BE2C (cell line): ENCODE results near the gene SMIM20.

Source experiments
- DNase-seq: peaks from one replicate; pipeline ENCODE4 v3.0.0-alpha.2; 2020
- H3K27me3 ChIP-seq: fragments of 250-450 bp; sonication (Bioruptor Pico); 2 replicates; pipeline ENCODE4 v1.5.1; 2020; ENCODE audit warnings: mild to moderate bottlenecking
- H3K36me3 ChIP-seq: fragments of 250-450 bp; sonication (Bioruptor Pico); 2 replicates; pipeline ENCODE4 v1.5.1; 2020; ENCODE audit warnings: mild to moderate bottlenecking
- H3K4me1 ChIP-seq: fragments of 250-450 bp; sonication (Bioruptor Pico); 2 replicates; pipeline ENCODE4 v1.5.1; 2020
- H3K4me3 ChIP-seq: 2 replicates; pipeline ENCODE4 v1.5.1; 2011; ENCODE audit warnings: low read depth, low read length
- H3K9me3 ChIP-seq: fragments of 250-450 bp; sonication (Bioruptor Pico); 2 replicates; pipeline ENCODE4 v1.5.1; 2020
- TF ChIP-seq, protein P1 (sequence below): IDR thresholded peaks from 2 replicates; pipeline ENCODE4 v1.5.1; 2012; ENCODE audit warnings: mild to moderate bottlenecking, low read depth, low read length

The SMIM20 gene

DNA sequence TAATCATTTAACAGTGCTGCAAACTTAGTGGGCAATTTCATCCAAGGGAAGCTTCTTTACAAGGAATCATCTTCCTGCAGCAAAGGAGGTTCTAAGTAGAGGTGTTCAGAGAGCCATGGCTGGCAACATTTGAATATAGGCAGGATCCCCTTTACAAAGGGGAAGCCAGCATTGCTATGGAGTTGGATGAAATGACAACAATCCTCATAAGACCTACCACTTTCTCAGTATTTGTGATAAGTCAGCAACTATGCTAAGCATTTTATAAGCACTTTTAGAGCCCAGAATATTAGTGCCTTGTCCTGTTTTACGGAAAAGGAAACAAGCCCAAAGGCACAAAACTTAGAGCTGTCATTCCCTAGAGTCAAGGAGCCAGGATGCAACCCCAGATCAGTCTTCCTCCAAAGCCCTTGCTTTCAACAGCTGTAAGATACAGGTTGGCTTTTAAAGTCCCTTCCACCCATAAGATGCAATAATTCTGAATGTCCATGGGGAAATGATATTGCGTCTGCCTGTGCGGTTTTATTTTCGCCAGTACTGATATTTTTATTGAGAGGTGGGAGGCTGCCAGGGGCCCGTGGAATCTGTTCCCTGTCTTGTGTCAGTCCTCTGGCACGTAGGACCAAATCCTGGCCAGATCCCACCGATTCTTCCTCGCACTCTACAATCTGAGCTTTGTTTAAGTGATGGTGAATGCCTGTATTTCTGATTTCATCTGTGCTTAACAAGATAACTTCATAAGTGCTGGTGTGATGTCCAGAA, 59.1 kb downstream of the SMIM20 start:
- DNase-seq, result no peak
- H3K4me1 ChIP-seq, result no peaks in the 10 kb centered on the region
- no peaks in the 10 kb centered on the region for H3K27me3 ChIP-seq
- no peaks in the 10 kb centered on the region for H3K36me3 ChIP-seq
- no peaks in the 10 kb centered on the region for H3K9me3 ChIP-seq
- TF ChIP-seq, protein P1, sequence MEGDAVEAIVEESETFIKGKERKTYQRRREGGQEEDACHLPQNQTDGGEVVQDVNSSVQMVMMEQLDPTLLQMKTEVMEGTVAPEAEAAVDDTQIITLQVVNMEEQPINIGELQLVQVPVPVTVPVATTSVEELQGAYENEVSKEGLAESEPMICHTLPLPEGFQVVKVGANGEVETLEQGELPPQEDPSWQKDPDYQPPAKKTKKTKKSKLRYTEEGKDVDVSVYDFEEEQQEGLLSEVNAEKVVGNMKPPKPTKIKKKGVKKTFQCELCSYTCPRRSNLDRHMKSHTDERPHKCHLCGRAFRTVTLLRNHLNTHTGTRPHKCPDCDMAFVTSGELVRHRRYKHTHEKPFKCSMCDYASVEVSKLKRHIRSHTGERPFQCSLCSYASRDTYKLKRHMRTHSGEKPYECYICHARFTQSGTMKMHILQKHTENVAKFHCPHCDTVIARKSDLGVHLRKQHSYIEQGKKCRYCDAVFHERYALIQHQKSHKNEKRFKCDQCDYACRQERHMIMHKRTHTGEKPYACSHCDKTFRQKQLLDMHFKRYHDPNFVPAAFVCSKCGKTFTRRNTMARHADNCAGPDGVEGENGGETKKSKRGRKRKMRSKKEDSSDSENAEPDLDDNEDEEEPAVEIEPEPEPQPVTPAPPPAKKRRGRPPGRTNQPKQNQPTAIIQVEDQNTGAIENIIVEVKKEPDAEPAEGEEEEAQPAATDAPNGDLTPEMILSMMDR, result no peak
- no peak overlapping the region for H3K4me3 ChIP-seq

- TF ChIP-seq, protein P1, result no peak
- Histone ChIP-seq H3K4me1 (no peaks in the 10 kb centered on the region), H3K36me3 (no peaks in the 10 kb centered on the region), H3K4me3 (no peak overlapping the region), H3K27me3 (no peaks in the 10 kb centered on the region), H3K9me3 (no peaks in the 10 kb centered on the region)
- no peak for DNase-seq
These were observed 62.8 kb downstream of the SMIM20 start for GRCh38 chr4:25976780-25977179.

GRCh38 chr4:25977397-25978170, 63.6 kb downstream of the SMIM20 start:
- H3K4me3 ChIP-seq, result no peak overlapping the region
- TF ChIP-seq, protein P1, result no peak
- no peaks in the 10 kb centered on the region for H3K9me3 ChIP-seq

DNA sequence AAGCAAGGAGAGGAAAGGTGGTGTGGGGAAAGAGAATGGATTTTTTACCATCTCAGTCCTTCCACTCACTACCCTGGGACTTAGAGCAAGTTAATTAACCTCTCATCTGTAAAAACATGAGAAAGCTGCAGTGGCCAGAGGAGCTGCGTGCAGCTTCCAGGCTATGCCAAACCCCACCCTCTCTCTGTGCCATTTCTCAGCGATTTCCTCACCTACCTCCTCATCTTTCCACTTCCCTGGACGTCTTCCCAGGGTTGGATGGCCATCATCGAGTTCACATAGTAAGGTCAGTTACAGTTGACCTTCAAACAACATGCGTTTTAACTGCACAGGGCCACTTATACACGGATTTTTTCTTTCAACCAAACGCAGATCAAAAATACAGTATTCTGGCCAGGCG, 64.3 kb downstream of the SMIM20 start:
- no peak overlapping the region for H3K4me3 ChIP-seq
- no peaks in the 10 kb centered on the region for H3K27me3 ChIP-seq
- H3K4me1 ChIP-seq, result no peaks in the 10 kb centered on the region
- TF ChIP-seq, protein P1, result no peak
- H3K9me3 ChIP-seq, result no peaks in the 10 kb centered on the region
- no peaks in the 10 kb centered on the region for H3K36me3 ChIP-seq
- no peak for DNase-seq

More at GRCh38 chr4:25977397-25978170, 63.6 kb downstream of the SMIM20 start:
- no peaks in the 10 kb centered on the region for H3K36me3 ChIP-seq
- no peaks in the 10 kb centered on the region for H3K27me3 ChIP-seq
- DNase-seq, result no peak
- H3K4me1 ChIP-seq, result no peaks in the 10 kb centered on the region
